ENCODE data around the gene SLC12A4. TPM values are rescaled to one million over a fixed set of nuclear protein-coding genes. Genes with fewer than 3 reads are reported as not detected.
"Not testable (repeated sequence)": the region's sequence is repeated elsewhere in the genome, so short reads cannot be mapped to it uniquely, and the experiment has no call there.

Gene SLC12A4
- total RNA-seq, 1 donor from 2014 or later, result 121 TPM

DNA sequence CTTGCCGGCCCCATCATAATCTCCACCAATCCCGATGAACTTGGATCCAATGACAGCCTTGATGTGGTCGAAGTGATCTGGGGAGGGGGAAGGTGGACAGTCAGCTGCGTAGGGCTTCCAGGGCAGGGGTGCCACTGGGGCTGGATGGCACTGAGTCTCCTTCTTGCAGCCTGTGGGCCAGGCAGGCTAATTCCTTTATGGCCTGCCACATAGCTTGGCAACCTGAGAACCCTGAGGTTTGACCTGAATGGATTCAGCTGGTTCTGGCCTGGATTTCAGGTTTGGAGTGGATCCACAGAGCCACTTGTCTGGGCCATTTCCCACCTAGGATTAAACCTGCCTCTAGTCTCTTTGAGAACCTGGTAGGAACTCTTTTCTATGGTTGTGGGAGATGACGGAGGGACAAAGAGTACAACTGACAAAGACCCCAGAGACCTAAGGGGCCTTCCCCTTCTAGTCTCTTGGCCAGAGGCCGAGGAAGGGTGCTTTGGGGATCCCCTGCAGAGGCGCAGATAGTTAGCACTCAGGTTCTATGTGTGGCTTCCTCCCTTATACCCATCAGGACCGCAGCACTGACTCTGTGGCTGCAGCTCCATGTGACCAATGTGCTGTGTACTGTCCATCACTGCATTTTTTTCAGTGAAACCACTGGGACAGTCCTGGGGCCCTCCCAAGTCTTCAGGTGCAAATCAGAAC is 21.0 kb upstream of the SLC12A4 start:
- no peak for DNase-seq (ENCODE audit: low spot score)
- intact Hi-C loops (cut with DNase I), result loop anchor here (5.0 kb wide), 2 partner anchors 53 to 243 kb away; no protein-coding TSS in a partner anchor

DNA sequence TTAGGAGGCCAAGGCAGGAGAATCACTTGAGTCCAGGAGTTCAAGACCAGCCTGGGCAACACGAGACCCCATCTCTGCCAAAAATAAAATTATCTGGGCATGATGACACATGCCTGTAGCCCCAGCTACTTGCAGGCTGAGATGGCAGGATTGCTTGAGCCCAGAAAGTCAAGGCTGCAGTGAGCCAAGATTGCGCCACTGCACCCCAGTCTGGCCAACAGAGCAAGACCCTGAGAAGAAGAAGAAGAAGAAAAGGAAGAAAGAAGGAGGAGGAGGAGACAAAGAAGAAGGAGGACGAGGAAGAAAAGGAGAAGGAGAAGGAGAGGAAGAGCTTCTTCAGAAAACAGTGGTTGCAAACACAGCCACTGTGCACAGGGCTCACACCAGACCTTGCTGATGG is 20.2 kb upstream of the SLC12A4 start:
- DNase-seq (ENCODE audit: low spot score), result no peak
- intact Hi-C loops (cut with DNase I), result no loop called here

DNA sequence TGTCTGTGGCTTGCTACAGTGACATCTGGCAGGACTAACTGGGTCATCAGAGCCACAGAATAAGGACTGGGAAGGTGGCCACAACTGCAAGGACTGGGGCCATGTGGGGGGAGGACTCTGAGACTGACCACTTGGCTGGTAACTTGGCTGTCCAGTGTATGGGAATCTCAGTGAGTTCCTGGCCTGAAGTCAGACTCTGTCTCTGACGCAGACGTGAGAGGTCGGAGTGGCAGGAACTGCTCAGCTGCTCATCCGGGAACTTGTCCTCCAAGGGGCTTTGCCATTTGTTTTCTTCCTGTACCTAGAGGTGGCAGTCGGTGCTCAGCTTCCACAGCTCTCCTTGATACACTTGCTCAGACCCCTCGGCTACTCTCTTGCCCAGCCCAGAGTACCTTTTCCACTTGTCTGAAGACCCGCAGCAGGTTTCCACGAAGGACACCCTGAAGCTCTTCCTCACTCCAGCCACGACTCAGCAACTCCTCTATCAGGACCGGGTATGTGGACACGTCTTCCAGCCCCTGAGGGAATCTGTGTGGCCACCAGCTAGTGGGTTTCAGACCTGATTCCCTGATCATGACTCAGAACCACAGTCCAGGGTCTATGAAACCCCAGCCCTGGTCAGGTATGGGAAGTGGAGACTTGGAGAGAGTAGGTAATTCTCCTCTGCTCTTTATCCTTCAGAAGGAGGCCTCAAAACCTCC is 19.2 kb upstream of the SLC12A4 start:
- intact Hi-C loops (cut with DNase I), result no loop called here
- DNase-seq (ENCODE audit: low spot score), result no peak

DNA sequence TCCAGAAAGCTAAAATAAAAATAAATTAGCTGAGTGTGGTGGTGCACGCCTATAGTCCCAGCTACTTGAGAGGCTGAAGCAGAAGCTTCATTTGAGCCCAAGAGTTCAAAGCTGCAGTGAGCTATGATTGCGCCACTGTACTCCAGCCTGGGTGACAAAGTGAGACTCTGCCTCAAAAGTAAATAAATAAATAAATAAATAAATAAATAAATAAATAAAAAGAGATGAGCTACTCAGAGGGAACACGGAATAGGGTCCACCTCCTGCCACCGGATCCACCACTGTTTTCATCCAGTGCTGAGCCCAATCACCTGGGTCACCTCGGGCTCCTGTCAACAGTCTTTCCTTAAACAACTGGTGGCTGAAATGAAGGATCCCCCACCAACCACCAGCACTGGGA is 18.5 kb upstream of the SLC12A4 start:
- DNase-seq (ENCODE audit: low spot score), result no peak
- intact Hi-C loops (cut with DNase I), result no loop called here

DNA sequence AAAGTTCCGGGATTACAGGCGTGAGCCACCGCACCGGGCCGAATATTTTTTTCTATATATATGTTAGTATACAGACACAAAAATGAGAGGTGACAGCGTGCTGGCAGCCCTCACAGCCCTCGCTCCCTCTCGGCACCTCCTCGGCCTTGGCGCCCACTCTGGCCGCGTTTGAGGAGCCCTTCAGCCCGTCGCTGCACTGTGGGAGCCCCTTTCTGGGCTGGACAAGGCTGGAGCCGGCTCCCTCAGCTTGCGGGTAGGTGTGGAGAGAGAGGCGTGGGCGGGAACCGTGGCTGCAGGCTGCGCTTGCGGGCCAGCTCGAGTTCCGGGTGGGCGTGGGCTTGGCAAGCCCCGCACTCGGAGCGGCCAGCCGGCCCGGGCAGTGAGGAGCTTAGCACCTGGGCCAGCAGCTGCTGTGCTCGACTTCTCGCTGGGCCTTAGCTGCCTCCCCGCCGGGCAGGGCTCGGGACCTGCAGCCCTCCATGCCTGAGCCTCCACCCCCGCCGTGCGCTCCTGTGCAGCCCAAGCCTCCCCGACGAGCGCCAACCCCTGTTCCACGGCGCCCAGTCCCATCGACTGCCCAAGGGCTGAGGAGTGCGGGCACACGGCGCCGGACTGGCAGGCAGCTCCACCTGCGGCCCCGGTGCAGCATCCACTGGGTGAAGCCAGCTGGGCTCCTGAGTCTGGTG is 13.7 kb upstream of the SLC12A4 start:
- DNase-seq (ENCODE audit: low spot score), result no peak
- intact Hi-C loops (cut with DNase I), result no loop called here

DNA sequence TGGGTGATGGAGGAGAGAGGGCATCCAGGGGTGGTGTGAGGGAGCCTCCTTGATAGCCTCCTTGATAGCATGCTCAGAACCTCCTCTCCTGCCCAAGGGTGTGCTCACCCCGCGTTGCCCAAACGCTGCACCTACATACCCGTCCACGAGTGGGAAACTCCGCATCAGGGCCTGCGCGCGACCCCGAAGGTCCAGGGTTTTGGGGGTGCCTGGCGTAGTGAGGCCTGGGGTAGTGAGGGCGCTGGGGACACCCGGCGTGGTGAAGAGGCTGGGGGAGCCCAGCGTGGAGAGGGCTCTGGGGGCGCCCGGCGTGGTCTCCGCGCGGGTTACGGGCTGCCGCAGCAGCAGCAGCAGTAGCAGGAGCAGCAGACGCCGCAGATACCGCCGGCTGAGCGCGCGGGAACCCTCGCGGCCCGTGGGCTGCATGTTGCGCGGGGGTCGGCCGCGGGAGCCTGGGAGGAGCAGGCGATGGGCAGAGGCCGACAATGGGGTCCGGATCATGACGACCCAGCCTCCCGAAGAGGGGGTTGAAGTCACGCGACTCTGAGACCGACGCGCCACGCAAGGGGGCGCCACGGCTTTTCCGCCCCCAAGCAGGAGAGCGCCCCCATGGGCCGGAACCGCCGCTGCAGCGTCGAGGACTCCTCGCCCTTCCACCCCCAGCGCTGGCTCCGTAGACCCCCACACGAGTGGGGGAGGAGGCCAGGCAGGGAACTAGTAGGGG is 11.7 kb upstream of the SLC12A4 start, which contains the start of gene DPEP3:
DPEP3 (minus strand) TSS at position 545 of the 724 bp plus-strand sequence; CDS start at position 426, 119 bp downstream.
- intact Hi-C loops (cut with DNase I), result no loop called here
- DNase-seq (ENCODE audit: low spot score), result no peak

DNA sequence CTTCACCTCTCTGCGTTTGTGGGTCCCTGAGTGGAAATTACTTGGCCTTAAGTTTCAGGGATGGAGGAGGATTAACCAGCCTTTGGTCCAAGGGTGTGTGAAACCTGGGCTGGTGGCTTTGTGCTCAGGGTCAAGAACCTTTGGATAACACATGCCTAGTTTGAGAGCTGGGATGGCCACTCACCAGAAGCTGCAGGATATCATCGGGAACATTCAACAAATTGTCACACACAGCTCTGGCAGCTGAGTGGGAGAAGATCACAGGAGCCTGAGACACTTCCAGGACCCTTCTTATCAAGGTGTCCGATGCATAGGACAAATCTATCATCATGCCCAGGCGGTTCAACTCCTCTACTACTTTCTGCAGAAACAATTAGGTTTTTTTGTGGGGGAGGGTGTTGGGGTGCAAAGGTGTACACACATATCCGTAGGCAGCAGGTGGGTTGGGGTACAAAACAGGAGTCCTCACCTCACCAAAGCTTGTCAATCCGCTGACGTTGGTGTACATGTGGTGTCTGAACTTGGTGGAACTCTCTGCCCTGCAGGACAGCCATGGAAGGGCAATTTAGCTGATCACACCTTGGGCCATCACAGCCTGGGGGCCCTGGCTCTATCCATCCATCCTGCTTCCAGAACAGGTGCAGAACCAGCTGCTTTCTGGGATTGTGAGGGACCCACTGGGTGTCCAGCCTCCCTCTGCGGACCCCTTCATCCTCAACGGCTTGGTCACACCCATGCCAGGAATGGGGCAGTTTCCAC is 9.2 kb upstream of the SLC12A4 start:
- DNase-seq (ENCODE audit: low spot score), result no peak
- intact Hi-C loops (cut with DNase I), result no loop called here

DNA sequence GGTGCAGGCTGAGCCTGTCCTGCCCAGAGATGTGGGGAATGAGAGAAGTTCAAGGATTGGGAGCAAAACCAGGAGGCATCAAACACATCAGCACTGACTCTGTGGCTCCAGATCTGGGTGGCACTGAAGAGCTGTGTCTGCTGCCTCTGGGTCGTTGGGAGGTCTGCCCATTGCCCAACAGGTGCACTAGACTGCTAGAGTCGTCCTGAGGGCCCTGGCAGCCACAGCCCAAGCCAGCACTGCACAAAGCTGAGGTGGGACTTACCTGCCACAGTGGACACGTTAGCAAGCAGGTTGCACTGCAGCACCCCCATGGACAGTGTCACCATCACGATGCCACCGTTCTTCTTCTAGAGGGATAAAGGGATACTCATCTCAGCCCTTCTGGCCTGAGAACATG is 8.6 kb upstream of the SLC12A4 start:
- intact Hi-C loops (cut with DNase I), result no loop called here
- no peak for DNase-seq (ENCODE audit: low spot score)

DNA sequence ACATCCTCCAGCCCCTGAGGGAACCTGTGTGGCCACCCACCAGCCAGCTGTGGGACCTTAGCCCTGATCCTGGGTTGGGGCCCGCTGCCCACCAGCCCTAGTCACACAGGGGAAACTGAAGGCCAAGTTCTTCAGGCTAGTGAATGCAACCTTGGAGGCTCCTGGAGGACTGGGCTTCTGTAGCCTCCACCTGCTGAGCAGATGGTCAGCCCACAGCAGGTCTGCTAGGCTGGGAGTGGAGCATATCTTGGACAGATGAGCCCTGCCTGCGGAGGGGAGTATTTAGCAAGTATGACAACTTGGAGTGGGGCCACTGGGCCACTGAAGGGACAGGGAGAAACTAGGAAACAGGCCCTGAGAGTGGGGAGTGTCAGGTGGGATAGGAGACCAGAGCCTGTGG is 7.8 kb upstream of the SLC12A4 start:
- intact Hi-C loops (cut with DNase I), result no loop called here
- no peak for DNase-seq (ENCODE audit: low spot score)

DNA sequence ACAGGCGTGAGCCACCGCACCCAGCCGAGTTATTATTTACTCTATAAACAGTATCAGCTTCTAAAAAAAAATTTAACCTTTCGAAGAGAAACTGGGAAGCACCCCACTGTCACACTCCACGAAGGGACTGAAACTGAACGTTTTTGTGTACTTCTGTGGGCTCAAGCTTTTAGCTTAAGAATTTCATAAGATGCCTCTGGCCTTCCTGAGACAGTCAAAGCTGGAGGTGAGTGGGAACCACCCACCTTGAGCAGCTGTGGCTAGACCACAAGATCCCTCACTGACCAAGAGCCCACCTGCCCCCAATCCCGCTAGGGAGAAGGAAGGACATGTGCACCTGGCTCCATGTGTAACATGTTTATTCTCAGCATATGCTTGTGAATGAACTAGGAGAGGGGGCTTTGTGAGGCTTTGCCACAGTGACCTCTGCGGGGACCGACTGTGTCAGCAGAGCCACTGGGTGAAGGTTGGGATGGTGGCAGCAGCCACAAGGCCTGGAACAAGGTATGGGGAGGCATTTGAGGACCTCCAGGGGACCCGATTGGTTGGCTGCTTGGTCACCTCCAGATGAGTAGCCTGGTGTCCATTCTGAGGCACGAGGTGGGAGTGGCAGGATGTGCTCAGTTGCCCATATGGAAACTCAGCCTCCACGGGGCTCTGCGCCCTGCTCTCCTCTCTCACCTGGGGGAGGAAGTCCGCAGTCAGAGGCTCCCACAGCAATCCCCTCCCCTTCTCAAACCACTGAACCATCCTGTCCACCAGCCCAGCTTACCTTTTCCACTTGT is 7.1 kb upstream of the SLC12A4 start:
- intact Hi-C loops (cut with DNase I), result no loop called here

DNA sequence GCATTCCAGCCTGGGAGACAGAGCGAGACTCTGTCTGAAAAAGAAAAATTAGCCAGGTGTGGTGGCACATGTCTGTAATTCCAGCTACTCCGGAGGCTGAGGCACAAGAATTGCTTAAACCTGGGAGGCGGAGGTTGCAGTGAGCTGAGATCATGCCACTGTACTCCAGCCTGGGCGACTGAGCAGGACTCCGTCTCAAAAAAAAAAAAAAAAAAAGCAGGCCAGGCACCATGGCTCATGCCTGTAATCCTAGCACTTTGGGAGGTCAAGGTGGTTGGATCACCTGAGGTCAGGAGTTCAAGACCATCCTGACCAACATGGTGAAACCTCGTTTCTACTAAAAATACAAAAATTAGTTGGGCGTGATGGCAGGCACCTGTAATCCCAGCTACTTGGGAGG is 3.8 kb upstream of the SLC12A4 start:
- DNase-seq (ENCODE audit: low spot score); intact Hi-C loops (cut with DNase I): not testable (repeated sequence)

More for the DNA sequence above, 7.1 kb upstream of the SLC12A4 start:
- DNase-seq (ENCODE audit: low spot score), result no peak

DNA sequence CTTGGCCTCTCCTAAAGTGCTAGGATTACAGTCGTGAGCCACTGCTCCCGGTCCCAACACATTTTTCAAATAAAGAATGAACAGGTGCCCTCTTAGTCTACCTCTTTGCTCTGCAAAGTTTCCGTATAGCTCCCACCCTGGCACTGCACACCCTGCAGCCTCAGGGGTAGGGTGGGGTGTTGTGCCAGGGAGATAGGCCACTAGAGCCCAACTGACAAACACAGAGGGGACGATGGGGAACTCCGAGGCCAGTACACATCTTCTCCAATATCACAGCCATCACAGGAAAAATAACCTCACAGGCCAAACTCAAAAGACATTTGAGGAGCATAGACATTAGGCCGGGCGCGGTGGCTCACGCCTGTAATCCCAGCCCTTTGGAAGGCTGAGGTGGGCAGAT is 2.7 kb upstream of the SLC12A4 start:
- intact Hi-C loops (cut with DNase I), result no loop called here
- DNase-seq (ENCODE audit: low spot score), result no peak

DNA sequence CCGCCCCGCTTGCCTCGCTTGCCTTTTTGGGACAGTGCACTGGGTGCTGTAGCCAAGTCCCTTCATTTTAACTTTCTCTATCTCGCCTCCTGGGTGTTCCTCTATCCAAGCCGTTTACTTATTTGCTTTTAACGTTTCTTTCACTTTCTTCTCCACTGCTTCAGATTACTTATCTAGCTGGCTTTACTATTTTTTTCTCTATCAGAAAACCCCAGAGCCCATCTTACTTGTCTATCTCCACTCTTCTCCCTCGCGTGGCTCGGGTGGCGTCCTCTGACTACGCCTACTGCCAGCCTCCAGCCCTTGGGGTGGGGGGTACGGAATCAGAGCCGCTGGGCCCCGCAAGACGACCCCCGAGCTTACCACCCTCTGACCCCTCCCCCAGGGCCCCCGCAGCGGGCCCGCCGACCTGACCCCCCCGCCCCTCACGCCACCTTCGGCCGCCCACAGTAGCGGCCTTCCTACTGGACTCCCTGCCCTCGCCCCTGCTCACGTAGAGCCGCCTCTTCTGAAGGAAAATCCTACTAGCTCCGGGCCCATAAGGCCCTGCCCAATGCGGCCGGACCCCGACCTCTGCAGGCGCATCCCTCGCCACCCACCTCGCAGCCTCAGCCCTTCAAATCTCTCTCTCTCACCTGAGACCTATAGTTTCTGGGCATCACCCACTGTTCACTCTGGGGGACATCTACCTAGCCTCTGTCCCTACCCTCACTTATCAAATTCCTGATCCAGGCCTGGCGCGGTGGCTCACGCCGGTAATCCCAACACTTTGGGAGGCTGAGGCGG is 1.0 kb upstream of the SLC12A4 start:
- DNase-seq (ENCODE audit: low spot score), result no peak
- intact Hi-C loops (cut with DNase I), result no loop called here

DNA sequence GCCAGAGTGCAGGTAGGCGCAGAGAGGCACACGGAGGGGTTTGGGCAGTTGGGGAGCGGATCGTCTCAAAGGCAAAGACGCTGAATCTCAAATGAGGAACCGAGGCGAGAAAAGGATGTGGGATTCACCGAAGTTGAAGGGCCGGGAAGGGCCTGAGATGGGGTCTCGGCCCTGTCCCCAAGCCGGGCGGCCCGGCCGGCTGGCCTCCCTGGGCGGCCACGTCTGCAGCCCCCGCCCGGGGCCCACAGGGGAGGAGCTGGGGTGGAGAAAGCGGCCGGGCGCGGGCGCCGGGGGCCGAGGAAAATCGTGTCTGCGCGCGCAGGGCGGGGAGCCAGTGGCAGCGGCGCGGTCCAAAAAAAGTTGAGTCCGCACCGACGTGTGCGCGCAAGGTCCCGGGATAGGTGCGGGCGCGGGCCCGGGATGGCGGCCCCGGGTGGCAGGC is 458 bp downstream of the SLC12A4 start:
- intact Hi-C loops (cut with DNase I), result no loop called here
- no peak for DNase-seq (ENCODE audit: low spot score)

DNA sequence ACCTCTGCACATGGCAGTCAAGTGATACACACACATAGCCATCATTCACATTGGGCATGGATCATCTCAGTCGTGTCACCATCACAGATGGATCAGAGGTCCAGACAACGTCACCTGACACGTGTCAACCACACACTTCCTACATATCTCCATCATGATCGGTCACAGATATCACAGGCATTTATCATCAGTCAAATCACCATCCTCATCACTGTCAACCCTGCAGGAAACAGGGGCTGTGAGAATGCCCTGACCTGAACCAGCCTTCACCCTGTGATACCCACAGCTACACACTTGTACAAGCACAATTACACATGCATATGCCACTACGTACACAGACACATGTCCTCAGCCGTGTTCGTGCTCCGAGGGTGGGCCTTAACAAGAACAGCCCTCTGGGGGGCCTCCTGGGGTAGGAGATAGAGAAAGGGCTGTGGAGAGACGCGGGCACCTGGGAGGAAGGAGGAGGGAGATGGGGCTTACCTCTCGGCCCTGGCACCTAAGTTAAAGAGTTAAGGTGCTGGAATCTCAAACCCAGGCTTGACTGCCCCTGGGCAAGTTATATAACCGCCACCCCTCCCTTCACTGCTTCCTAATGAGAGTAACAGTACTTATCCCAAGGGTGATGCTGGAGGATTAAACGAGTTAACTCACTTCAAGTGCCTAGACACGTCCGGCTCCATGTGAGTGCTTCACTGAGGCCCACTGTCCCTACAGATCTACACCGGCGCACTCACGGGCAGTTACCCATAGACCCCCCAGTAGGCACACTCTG is 1.1 kb downstream of the SLC12A4 start:
- DNase-seq (ENCODE audit: low spot score), result no peak
- intact Hi-C loops (cut with DNase I), result no loop called here

DNA sequence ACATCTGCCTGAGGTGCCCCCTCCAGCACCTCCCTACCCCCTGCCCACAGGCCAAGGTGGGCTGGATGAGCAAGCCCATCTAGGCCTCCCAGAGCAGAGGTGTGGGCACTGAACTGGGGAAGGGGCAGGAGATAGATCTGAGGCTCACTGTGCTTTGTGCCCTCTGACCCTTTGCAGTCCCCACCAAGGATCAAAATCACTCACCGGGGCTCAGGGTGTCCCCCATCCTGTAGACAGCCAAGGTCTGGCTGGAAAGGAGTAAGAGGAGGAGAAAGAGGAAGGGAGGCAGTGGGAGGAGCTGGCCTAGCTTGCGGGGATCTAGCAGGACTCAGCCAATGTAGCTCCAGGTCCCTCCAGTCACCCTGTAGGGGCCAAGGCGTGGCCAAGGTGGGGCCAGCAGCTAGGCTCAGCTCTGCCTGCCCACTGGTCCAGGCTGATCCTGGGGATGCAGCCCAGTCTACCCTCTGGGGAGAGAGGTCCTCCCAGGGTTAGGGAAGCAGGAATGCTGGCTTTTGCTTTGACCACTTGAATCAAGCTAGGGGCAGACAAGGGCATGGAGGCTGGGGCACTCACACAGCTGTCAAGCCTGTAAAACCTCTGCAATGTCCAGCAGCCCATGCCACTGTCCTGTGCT is 1.8 kb downstream of the SLC12A4 start:
- intact Hi-C loops (cut with DNase I), result no loop called here
- no peak for DNase-seq (ENCODE audit: low spot score)
